IMR-90 (cell line): ENCODE results near the gene DIP2C. TPM values are rescaled to one million over a fixed set of nuclear protein-coding genes. Genes with fewer than 3 reads are reported as not detected.

Source experiments
- ATAC-seq: fragments of 200-7000 bp; cut with Tn5 transposase; 2 replicates; pipeline ENCODE4 v1.9.1; 2020; ENCODE audit warnings: low read depth, mild to moderate bottlenecking, moderate library complexity
- BruUV-seq: library from RNA; stranded (reverse); fragments of 400-500 nt; replicated peaks from 2 replicates; lab custom pipeline; 2021; lab: Mats Ljungman, UMichigan
- CTCF ChIA-PET: fragments of 300-600 bp; formaldehyde crosslinking; extraction: SDS; loops from one replicate; lab custom pipeline; 2021; ENCODE audit warnings: antibody characterized with exemption; lab: Yijun Ruan, JAX
- POLR2A ChIA-PET: fragments of 300-600 bp; sonication (Branson Sonifier 250); formaldehyde crosslinking; loops from one replicate; lab custom pipeline; 2022; ENCODE audit warnings: antibody characterized with exemption; ENCODE audit not compliant: unreplicated experiment; lab: Charles Lee
- DNase-seq: peaks from one replicate; pipeline ENCODE4 v3.0.0; 2013
- H2AFZ ChIP-seq: replicated peaks from 2 replicates; pipeline ENCODE3; 2013; ENCODE audit warnings: low read length, mild to moderate bottlenecking; ENCODE audit not compliant: poor library complexity
- H2AK5ac ChIP-seq: 2 replicates; pipeline ENCODE4 v1.6.1; 2013; ENCODE audit warnings: low read depth, low read length, inconsistent platforms
- H2AK9ac ChIP-seq: replicated peaks from 2 replicates; pipeline ENCODE3; 2013; ENCODE audit warnings: mild to moderate bottlenecking, low read depth, low read length, moderate library complexity; ENCODE audit not compliant: poor library complexity
- H2BK120ac ChIP-seq: 2 replicates; pipeline ENCODE4 v1.6.1; 2013; ENCODE audit warnings: low read depth, low read length, inconsistent platforms
- H2BK15ac ChIP-seq: 3 replicates; pipeline ENCODE4 v1.6.1; 2013; ENCODE audit warnings: low read depth, low read length, inconsistent platforms
- H2BK20ac ChIP-seq: 2 replicates; pipeline ENCODE4 v1.6.1; 2013; ENCODE audit warnings: low read depth, mild to moderate bottlenecking, inconsistent platforms, low read length, moderate library complexity
- H2BK5ac ChIP-seq: 2 replicates; pipeline ENCODE4 v1.6.1; 2013; ENCODE audit warnings: mild to moderate bottlenecking, low read depth, low read length, inconsistent platforms; ENCODE audit not compliant: poor library complexity, severe bottlenecking
- H3K14ac ChIP-seq: replicated peaks from 2 replicates; pipeline ENCODE4 v1.6.1; 2013; ENCODE audit warnings: low read depth, low read length, inconsistent platforms
- H3K18ac ChIP-seq: 2 replicates; pipeline ENCODE4 v1.6.1; 2013; ENCODE audit warnings: low read depth, low read length, control low read depth
- H3K23ac ChIP-seq: 2 replicates; pipeline ENCODE4 v1.6.1; 2013; ENCODE audit warnings: low read depth, low read length, inconsistent platforms
- H3K27ac ChIP-seq: 2 replicates; pipeline ENCODE4 v1.5.1; 2013; ENCODE audit warnings: mild to moderate bottlenecking, control low read depth, low read length; ENCODE audit not compliant: insufficient read depth
- H3K27me3 ChIP-seq: 2 replicates; pipeline ENCODE4 v1.6.1; 2013; ENCODE audit warnings: low read length; ENCODE audit not compliant: control insufficient read depth, insufficient read depth
- H3K36me3 ChIP-seq: 2 replicates; pipeline ENCODE4 v1.6.1; 2013; ENCODE audit warnings: low read length, mixed read lengths; ENCODE audit not compliant: control insufficient read depth, insufficient read depth
- H3K4ac ChIP-seq: 2 replicates; pipeline ENCODE4 v1.6.1; 2013; ENCODE audit warnings: low read depth, low read length, inconsistent platforms
- H3K4me1 ChIP-seq: 2 replicates; pipeline ENCODE4 v1.6.1; 2013; ENCODE audit warnings: low read length, mixed read lengths; ENCODE audit not compliant: control insufficient read depth, insufficient read depth
- H3K4me2 ChIP-seq: 2 replicates; pipeline ENCODE4 v1.6.1; 2013; ENCODE audit warnings: low read depth, mild to moderate bottlenecking, control low read depth, low read length, moderate library complexity
- H3K4me3 ChIP-seq: 2 replicates; pipeline ENCODE4 v1.5.1; 2013; ENCODE audit warnings: low read depth, mild to moderate bottlenecking, control low read depth, low read length, moderate library complexity; ENCODE audit not compliant: insufficient read depth
- H3K56ac ChIP-seq: 2 replicates; pipeline ENCODE4 v1.6.1; 2013; ENCODE audit warnings: low read length, inconsistent platforms; ENCODE audit not compliant: insufficient read depth; ENCODE audit errors: extremely low read depth
- H3K79me1 ChIP-seq, 2 experiments: 2 replicates each; pipeline ENCODE4 v1.6.1; 2013; ENCODE audit warnings: low read length in 2 of 2, inconsistent platforms in 1 of 2, low read depth in 1 of 2
- H3K9ac ChIP-seq: 2 replicates; pipeline ENCODE4 v1.6.1; 2013; ENCODE audit warnings: low read depth, low read length, control low read depth
- H3K9me1 ChIP-seq: 2 replicates; pipeline ENCODE4 v1.6.1; 2013; ENCODE audit warnings: low read length, inconsistent platforms; ENCODE audit not compliant: insufficient read depth
- H3K9me3 ChIP-seq: 2 replicates; pipeline ENCODE4 v1.6.1; 2013; ENCODE audit warnings: low read length; ENCODE audit not compliant: control insufficient read depth, insufficient read depth
- H4K20me1 ChIP-seq: 2 replicates; pipeline ENCODE4 v1.6.1; 2013; ENCODE audit warnings: low read length, inconsistent platforms; ENCODE audit not compliant: insufficient read depth
- H4K5ac ChIP-seq: 2 replicates; pipeline ENCODE4 v1.6.1; 2013; ENCODE audit warnings: mild to moderate bottlenecking, low read depth, low read length, control low read depth
- H4K8ac ChIP-seq, 2 experiments: 2 replicates each; pipeline ENCODE4 v1.6.1; 2013; ENCODE audit warnings: low read depth in 2 of 2, low read length in 2 of 2, control low read depth in 1 of 2, inconsistent platforms in 1 of 2
- H4K91ac ChIP-seq: 2 replicates; pipeline ENCODE4 v1.6.1; 2013; ENCODE audit warnings: low read depth, low read length, inconsistent platforms; ENCODE audit not compliant: insufficient read depth
- BHLHE40 ChIP-seq: fragments of 150-350 bp; IDR thresholded peaks from 2 replicates; pipeline ENCODE4 v1.6.1; 2016; ENCODE audit warnings: mild to moderate bottlenecking, low read depth, low read length
- CEBPB ChIP-seq: IDR thresholded peaks from 2 replicates; pipeline ENCODE4 v1.6.1; 2012; ENCODE audit warnings: low read depth, low read length, improper control_type of control experiment
- CHD1 ChIP-seq: IDR thresholded peaks from 2 replicates; pipeline ENCODE4 v1.6.1; 2012; ENCODE audit warnings: low read depth, low read length, improper control_type of control experiment
- CTCF ChIP-seq: conservative IDR thresholded peaks from 2 replicates; pipeline ENCODE4 v1.5.1; 2012; ENCODE audit warnings: mild to moderate bottlenecking, low read depth, low read length, improper control_type of control experiment
- ELK1 ChIP-seq: fragments of 150-350 bp; IDR thresholded peaks from 2 replicates; pipeline ENCODE4 v1.6.1; 2016; ENCODE audit warnings: low read depth, mild to moderate bottlenecking, low read length, moderate library complexity, borderline replicate concordance
- FOS ChIP-seq: fragments of 150-350 bp; IDR thresholded peaks from 2 replicates; pipeline ENCODE4 v1.6.1; 2016; ENCODE audit warnings: low read depth, low read length
- MAFK ChIP-seq: IDR thresholded peaks from 2 replicates; pipeline ENCODE4 v1.6.1; 2012; ENCODE audit warnings: low read depth, low read length, improper control_type of control experiment
- MAZ ChIP-seq: IDR thresholded peaks from 2 replicates; pipeline ENCODE4 v1.6.1; 2012; ENCODE audit warnings: low read depth, mild to moderate bottlenecking, low read length, improper control_type of control experiment, moderate library complexity, borderline replicate concordance
- MXI1 ChIP-seq: IDR thresholded peaks from 2 replicates; pipeline ENCODE4 v1.6.1; 2012; ENCODE audit warnings: low read depth, mild to moderate bottlenecking, low read length, moderate library complexity, borderline replicate concordance
- NFE2L2 ChIP-seq: fragments of 150-350 bp; IDR thresholded peaks from 2 replicates; pipeline ENCODE4 v1.6.1; 2016; ENCODE audit warnings: low read depth, mild to moderate bottlenecking, low read length
- POLR2A ChIP-seq: IDR thresholded peaks from 2 replicates; pipeline ENCODE4 v1.6.1; 2012; ENCODE audit warnings: mild to moderate bottlenecking, low read depth, low read length
- RAD21 ChIP-seq: IDR thresholded peaks from 2 replicates; pipeline ENCODE4 v1.6.1; 2012; ENCODE audit warnings: low read length, improper control_type of control experiment
- RCOR1 ChIP-seq: IDR thresholded peaks from 2 replicates; pipeline ENCODE4 v1.6.1; 2012; ENCODE audit warnings: mild to moderate bottlenecking, low read length, improper control_type of control experiment; ENCODE audit not compliant: insufficient replicate concordance
- RFX5 ChIP-seq: IDR thresholded peaks from 2 replicates; pipeline ENCODE4 v1.8.0; 2012; ENCODE audit warnings: low read depth, mild to moderate bottlenecking, low read length, moderate library complexity
- SMC3 ChIP-seq: fragments of 150-350 bp; IDR thresholded peaks from 2 replicates; pipeline ENCODE4 v1.6.1; 2016; ENCODE audit warnings: low read depth, mild to moderate bottlenecking, antibody characterized with exemption, low read length, moderate library complexity
- USF2 ChIP-seq: fragments of 150-350 bp; IDR thresholded peaks from 2 replicates; pipeline ENCODE4 v1.6.1; 2017; ENCODE audit warnings: mild to moderate bottlenecking, antibody characterized with exemption, low read length, low read depth
- WGBS, 2 experiments: methylation state at CpG; one replicate each; pipeline versions ENCODE4 v1.1.5 to v1.1.7; 2013; ENCODE audit warnings: missing lambda C conversion rate in 2 of 2; ENCODE audit not compliant: insufficient read length in 1 of 2; ENCODE audit errors: extremely low coverage in 2 of 2; 5-methylcytosine and 5-hydroxymethylcytosine counted together
- dilution Hi-C: fragments of 300-500 bp; cut with HindIII; formaldehyde crosslinking; loops from one replicate; pipeline ENCODE4 v1.14.3; 2018; ENCODE audit warnings: low sequenced_read_pairs; ENCODE audit not compliant: unreplicated experiment
- in situ Hi-C: fragments of 300-500 bp; cut with MboI; formaldehyde crosslinking; loops from 3 replicates; pipeline ENCODE4 v1.14.3; 2019; ENCODE audit warnings: low sequenced_read_pairs, inconsistent platforms, mixed read lengths
- intact Hi-C: fragments of 100-400 bp; cut with micrococcal nuclease; formaldehyde crosslinking; loops from 2 replicates; pipeline ENCODE4 v1.10.0; 2022
- polyA plus RNA-seq, 3 experiments: library from polyadenylated mRNA; depleted of rRNA; stranded (reverse); fragments of >200 nt; gene quantifications; 2 replicates each; pipeline ENCODE4 v1.2.3, GENCODE V29; 2012; ENCODE audit warnings: low replicate concordance in 1 of 3
- total RNA-seq: library from RNA; depleted of rRNA; stranded (reverse); fragments of >200 nt; gene quantifications from 2 replicates; pipeline ENCODE4 v1.2.3, GENCODE V29; 2012

Gene DIP2C
- total and polyA plus RNA-seq, 2 of the 4 experiments (the other 2 are of a cell fraction) = 8.6 to 17.3 TPM

GRCh38 chr10:488933-489215, 200.6 kb downstream of the DIP2C start:
- 95% methylated on average over 11 of the region's 11 CpGs; no CpG with 5 or more reads in 1 of the 2 experiments for WGBS, 2 experiments
- Histone ChIP-seq H3K23ac (no peak overlapping the region), H2BK20ac (no peak overlapping the region), H3K14ac (no peak overlapping the region), H3K4me3 (no peak overlapping the region), H3K9ac (no peak overlapping the region), H3K36me3 (peaks cover 3% of the 10 kb centered on the region; the same call in 1 of the 2 replicates), H4K20me1 (peaks cover 80% of the 10 kb centered on the region), H2AK9ac (no peak overlapping the region), H2AFZ (no peak overlapping the region), H4K5ac (no peak overlapping the region), H2BK15ac (no peak overlapping the region), H3K4me2 (no peak overlapping the region), H3K79me1 (peaks cover 58 to 86% of the 10 kb centered on the region in 2 experiments), H2BK5ac (no peak overlapping the region), H3K9me1 (peaks cover 27% of the 10 kb centered on the region), H3K27me3 (no peaks in the 10 kb centered on the region), H4K8ac (no peak overlapping the region), H3K18ac (no peak overlapping the region), H3K4ac (no peak overlapping the region), H2AK5ac (no peak overlapping the region), H2BK120ac (no peak overlapping the region), H3K9me3 (no peaks in the 10 kb centered on the region), H3K4me1 (peaks cover 17% of the 10 kb centered on the region), H3K56ac (no peak overlapping the region), H3K27ac (no peak overlapping the region), H4K91ac (no peak overlapping the region)
- ATAC-seq (no peak), DNase-seq (no peak)
- dilution Hi-C loops (no loop called here), intact Hi-C loops (no loop called here), in situ Hi-C loops (no loop called here)
- POLR2A ChIA-PET = no interaction called here
- CTCF ChIA-PET = no interaction called here
- BruUV-seq = no TSS peak
- no peak for TF ChIP-seq MAZ
- TF ChIP-seq CTCF = no peak
- TF ChIP-seq NFE2L2 = no peak
- TF ChIP-seq CEBPB = no peak
- TF ChIP-seq FOS = no peak
- no peak for TF ChIP-seq SMC3
- TF ChIP-seq RCOR1 = no peak
- no peak for TF ChIP-seq ELK1
- TF ChIP-seq USF2 = no peak
- no peak for TF ChIP-seq POLR2A
- TF ChIP-seq MAFK = no peak
- TF ChIP-seq RFX5 = no peak
- TF ChIP-seq CHD1 = no peak
- TF ChIP-seq RAD21 = no peak
- no peak for TF ChIP-seq BHLHE40
- no peak for TF ChIP-seq MXI1
